ENCODE measurements around the gene TMEM270.
"Not testable (repeated sequence)": the region's sequence is repeated elsewhere in the genome, so short reads cannot be mapped to it uniquely, and the experiment has no call there.

The TMEM270 gene

GRCh38 chr7:73832806-73833205, 28.2 kb upstream of the TMEM270 start:
- no peak for DNase-seq (ENCODE audit: low read depth)

- DNase-seq (ENCODE audit: low read depth): no peak
Observed at GRCh38 chr7:73833251-73833919, 27.6 kb upstream of the TMEM270 start.

- DNase-seq (ENCODE audit: low read depth): no peak
Observed at GRCh38 chr7:73834626-73835191, 26.2 kb upstream of the TMEM270 start.

GRCh38 chr7:73837167-73837566, 23.8 kb upstream of the TMEM270 start:
- DNase-seq (ENCODE audit: low read depth): not testable (repeated sequence)

GRCh38 chr7:73838642-73839041, 22.3 kb upstream of the TMEM270 start:
- DNase-seq (ENCODE audit: low read depth): no peak

GRCh38 chr7:73839290-73839689, 21.7 kb upstream of the TMEM270 start:
- no peak for DNase-seq (ENCODE audit: low read depth)

GRCh38 chr7:73839743-73840714, 20.9 kb upstream of the TMEM270 start:
- DNase-seq (ENCODE audit: low read depth): no peak

- DNase-seq (ENCODE audit: low read depth): no peak
Observed at GRCh38 chr7:73840715-73841379, 20.1 kb upstream of the TMEM270 start.

- no peak for DNase-seq (ENCODE audit: low read depth)
Observed at GRCh38 chr7:73841689-73842066, 19.3 kb upstream of the TMEM270 start.

- peak; percentile 48 for DNase-seq (ENCODE audit: low read depth)
Observed at GRCh38 chr7:73842067-73842976, 18.6 kb upstream of the TMEM270 start, which contains the start of gene METTL27. METTL27 (minus strand) TSS chr7:73842516; CDS start chr7:73842140, 376 bp downstream.

- DNase-seq (ENCODE audit: low read depth): no peak
Observed at GRCh38 chr7:73844131-73844547, 16.8 kb upstream of the TMEM270 start.

GRCh38 chr7:73844848-73845460, 16.0 kb upstream of the TMEM270 start:
- peak; percentile 50 for DNase-seq (ENCODE audit: low read depth)

- not testable (repeated sequence) for DNase-seq (ENCODE audit: low read depth)
Observed at GRCh38 chr7:73845701-73846195, 15.2 kb upstream of the TMEM270 start.

GRCh38 chr7:73847941-73848723, 12.8 kb upstream of the TMEM270 start:
- DNase-seq (ENCODE audit: low read depth): no peak

- peak; percentile 95 for DNase-seq (ENCODE audit: low read depth)
Observed at GRCh38 chr7:73850781-73851207, 10.2 kb upstream of the TMEM270 start.

GRCh38 chr7:73851410-73852338, 9.3 kb upstream of the TMEM270 start:
- peak; percentile 95 for DNase-seq (ENCODE audit: low read depth)

- DNase-seq (ENCODE audit: low read depth): no peak
Observed at GRCh38 chr7:73852500-73852899, 8.5 kb upstream of the TMEM270 start.

- no peak for DNase-seq (ENCODE audit: low read depth)
Observed at GRCh38 chr7:73856941-73857340, 4.0 kb upstream of the TMEM270 start.

All from non-pigmented ciliary epithelial cell (primary cell).